ENCODE data around the gene BACE2.
"Not testable (repeated sequence)": the region's sequence is repeated elsewhere in the genome, so short reads cannot be mapped to it uniquely, and the experiment has no call there.

Gene BACE2

DNA sequence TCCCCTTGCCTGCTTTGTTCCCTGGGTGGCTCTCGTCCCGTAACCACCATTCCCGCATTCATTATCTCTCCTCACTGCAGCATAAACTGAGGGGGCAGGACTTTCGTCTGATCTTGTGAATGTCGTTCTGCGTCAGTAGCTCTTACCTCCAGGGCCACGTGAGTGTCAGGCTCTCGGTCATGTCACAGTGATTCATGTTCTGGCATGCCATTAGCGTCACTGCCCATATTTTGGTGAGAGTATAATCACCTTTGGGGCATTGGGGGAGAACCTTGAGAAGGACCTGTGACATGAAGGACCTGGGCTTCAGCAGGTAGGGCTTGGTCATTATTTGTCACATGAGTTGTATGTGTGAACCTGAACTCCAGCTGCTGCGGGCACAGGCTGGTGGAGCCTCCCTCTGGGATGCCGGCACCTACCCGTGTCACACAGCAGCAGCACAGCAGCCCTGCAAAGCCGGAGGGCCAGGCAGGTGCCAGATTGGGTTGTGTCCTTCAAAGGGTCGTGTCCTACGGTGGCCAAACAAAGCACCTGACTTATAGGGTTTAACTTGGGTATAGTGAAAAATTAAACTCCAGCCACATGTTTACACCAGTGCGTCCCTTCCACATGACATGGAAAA, 68.5 kb downstream of the BACE2 start (continued):
- no peak for TF ChIP-seq HIC1 (tag by site-specific recombination; IDR thresholded peaks at IDR 0.05)
- no peak for TF ChIP-seq ZNF623 (tag by site-specific recombination; IDR thresholded peaks at IDR 0.05)

GRCh38 chr21:41238081-41238796, 70.3 kb downstream of the BACE2 start:
- H3K9me3 ChIP-seq (ENCODE audit: control insufficient read depth, insufficient read depth, low read depth, low read length); H3K4me3 ChIP-seq (ENCODE audit: low read depth, low read length); H3K27ac ChIP-seq (ENCODE audit: extremely low read depth, low read depth, low read length); H3K4me1 ChIP-seq (ENCODE audit: control insufficient read depth, insufficient read depth, low read length): not testable (repeated sequence)
- peaks cover 6 to 10% of the 10 kb centered on the region in 2 experiments; a peak in 2 of 3 replicates for H3K36me3 ChIP-seq (ENCODE audit: control insufficient read depth in 2 of 2, insufficient read depth in 1 of 2, low read length in 2 of 2)
- CTCF ChIA-PET, result interaction anchor here (0.7 kb wide), 1 partner anchor 1217 kb away, joined by 3 read pairs; no protein-coding TSS in a partner anchor
- TF ChIP-seq ZNF146 (tag by site-specific recombination; IDR thresholded peaks at IDR 0.05), result peak; percentile 94
- POLR2A ChIA-PET, result interaction anchor here (0.6 kb wide), 1 partner anchor 15 kb away, joined by 3 read pairs; no protein-coding TSS in a partner anchor

GRCh38 chr21:41240040-41240439, 72.1 kb downstream of the BACE2 start:
- no peak for TF ChIP-seq ZNF580 (tag by site-specific recombination; IDR thresholded peaks at IDR 0.05)
- no peak for TF ChIP-seq ZNF362 (tag by site-specific recombination; IDR thresholded peaks at IDR 0.05)
- TF ChIP-seq MEIS1 (CRISPR knock-in tag; IDR thresholded peaks at IDR 0.05; ENCODE audit: borderline replicate concordance), result no peak
- TF ChIP-seq, protein P1, sequence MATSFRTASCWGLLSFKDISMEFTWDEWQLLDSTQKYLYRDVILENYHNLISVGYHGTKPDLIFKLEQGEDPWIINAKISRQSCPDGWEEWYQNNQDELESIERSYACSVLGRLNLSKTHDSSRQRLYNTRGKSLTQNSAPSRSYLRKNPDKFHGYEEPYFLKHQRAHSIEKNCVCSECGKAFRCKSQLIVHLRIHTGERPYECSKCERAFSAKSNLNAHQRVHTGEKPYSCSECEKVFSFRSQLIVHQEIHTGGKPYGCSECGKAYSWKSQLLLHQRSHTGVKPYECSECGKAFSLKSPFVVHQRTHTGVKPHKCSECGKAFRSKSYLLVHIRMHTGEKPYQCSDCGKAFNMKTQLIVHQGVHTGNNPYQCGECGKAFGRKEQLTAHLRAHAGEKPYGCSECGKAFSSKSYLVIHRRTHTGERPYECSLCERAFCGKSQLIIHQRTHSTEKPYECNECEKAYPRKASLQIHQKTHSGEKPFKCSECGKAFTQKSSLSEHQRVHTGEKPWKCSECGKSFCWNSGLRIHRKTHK (tag by site-specific recombination; IDR thresholded peaks at IDR 0.05), result no peak
- no peak for TF ChIP-seq ZBTB1 (tag by site-specific recombination; IDR thresholded peaks at IDR 0.05)
- TF ChIP-seq PBX3 (CRISPR knock-in tag; IDR thresholded peaks at IDR 0.05), result no peak
- no peak for TF ChIP-seq BCL6B (tag by site-specific recombination; IDR thresholded peaks at IDR 0.05)
- TF ChIP-seq, protein P2, sequence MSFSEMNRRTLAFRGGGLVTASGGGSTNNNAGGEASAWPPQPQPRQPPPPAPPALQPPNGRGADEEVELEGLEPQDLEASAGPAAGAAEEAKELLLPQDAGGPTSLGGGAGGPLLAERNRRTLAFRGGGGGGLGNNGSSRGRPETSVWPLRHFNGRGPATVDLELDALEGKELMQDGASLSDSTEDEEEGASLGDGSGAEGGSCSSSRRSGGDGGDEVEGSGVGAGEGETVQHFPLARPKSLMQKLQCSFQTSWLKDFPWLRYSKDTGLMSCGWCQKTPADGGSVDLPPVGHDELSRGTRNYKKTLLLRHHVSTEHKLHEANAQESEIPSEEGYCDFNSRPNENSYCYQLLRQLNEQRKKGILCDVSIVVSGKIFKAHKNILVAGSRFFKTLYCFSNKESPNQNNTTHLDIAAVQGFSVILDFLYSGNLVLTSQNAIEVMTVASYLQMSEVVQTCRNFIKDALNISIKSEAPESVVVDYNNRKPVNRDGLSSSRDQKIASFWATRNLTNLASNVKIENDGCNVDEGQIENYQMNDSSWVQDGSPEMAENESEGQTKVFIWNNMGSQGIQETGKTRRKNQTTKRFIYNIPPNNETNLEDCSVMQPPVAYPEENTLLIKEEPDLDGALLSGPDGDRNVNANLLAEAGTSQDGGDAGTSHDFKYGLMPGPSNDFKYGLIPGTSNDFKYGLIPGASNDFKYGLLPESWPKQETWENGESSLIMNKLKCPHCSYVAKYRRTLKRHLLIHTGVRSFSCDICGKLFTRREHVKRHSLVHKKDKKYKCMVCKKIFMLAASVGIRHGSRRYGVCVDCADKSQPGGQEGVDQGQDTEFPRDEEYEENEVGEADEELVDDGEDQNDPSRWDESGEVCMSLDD (tag by site-specific recombination; IDR thresholded peaks at IDR 0.05), result no peak
- TF ChIP-seq ZNF501 (tag by site-specific recombination; IDR thresholded peaks at IDR 0.05), result no peak
- no peak for TF ChIP-seq SCRT1 (tag by site-specific recombination; IDR thresholded peaks at IDR 0.05; ENCODE audit: borderline replicate concordance)
- no peak for TF ChIP-seq ZNF302 (tag by site-specific recombination; IDR thresholded peaks at IDR 0.05; ENCODE audit: low read depth)
- no peak for TF ChIP-seq ZNF274 (IDR thresholded peaks at IDR 0.05; ENCODE audit: low read length)
- no peak for TF ChIP-seq ZNF274 (tag by site-specific recombination; IDR thresholded peaks at IDR 0.05; ENCODE audit: borderline replicate concordance)
- no peak for TF ChIP-seq SETDB1 (IDR thresholded peaks at IDR 0.05; ENCODE audit: insufficient read length, low read length)
- H3K4me3 ChIP-seq (ENCODE audit: low read depth, low read length), result no peak overlapping the region
- no peak overlapping the region for H3K27ac ChIP-seq (ENCODE audit: extremely low read depth, low read depth, low read length)
- ChIA-PET CTCF (interaction anchor here (0.6 kb wide), 1 partner anchor 373 kb away, joined by 3 read pairs; no protein-coding TSS in a partner anchor), POLR2A (no interaction called here)
- H3K9me3 ChIP-seq (ENCODE audit: control insufficient read depth, insufficient read depth, low read depth, low read length), result no peaks in the 10 kb centered on the region
- peaks cover 10 to 17% of the 10 kb centered on the region in 2 experiments; a peak in 2 of 3 replicates for H3K36me3 ChIP-seq (ENCODE audit: control insufficient read depth in 2 of 2, insufficient read depth in 1 of 2, low read length in 2 of 2)
- H3K4me1 ChIP-seq (ENCODE audit: control insufficient read depth, insufficient read depth, low read length), result no peaks in the 10 kb centered on the region
